Spleen (tissue), 7 donors: Measurements from ENCODE around the gene BRD3OS.

Experiments used
- CTCF ChIP-seq, 11 experiments: fragments of 200-600 bp in 7 of 11; fragments of 450-650 bp in 4 of 11; sonication (generic) in 4 of 11; IDR thresholded peaks in 8 of 11; conservative IDR thresholded peaks in 3 of 11; 1 replicate in 7 of 11; 2 replicates in 4 of 11; pipeline versions ENCODE4 v1.4.0 to v1.8.0; 2016 to 2021; ENCODE audit warnings: antibody characterized with exemption in 11 of 11, inconsistent platforms in 4 of 11, mild to moderate bottlenecking in 1 of 11
- POLR2AphosphoS5 ChIP-seq, 3 donors: sonication (generic); formaldehyde crosslinking; IDR thresholded peaks; one replicate each; pipeline ENCODE4 v1.5.1; 2017; ENCODE audit warnings: antibody characterized with exemption in 3 of 3
- donor health status: DM: no; HTN: no; CAD: no; lungs with moderate emphysema.
- donor health status: DM: no; HTN: no; CAD: no.
- donor health status: DM: no; HTN: no; CAD: no.

- no peak for TF ChIP-seq CTCF (IDR thresholded peaks at IDR 0.05 in 8 of 11, conservative IDR thresholded peaks at IDR 0.05 in 3 of 11)
- no peak for TF ChIP-seq POLR2AphosphoS5 (IDR thresholded peaks at IDR 0.05)
Observed at GRCh38 chr9:134028575-134029247, 3.4 kb downstream of the BRD3OS start.
